Umbilical cord (tissue), 2 donors: ENCODE results near the gene UIMC1. TPM values are rescaled to one million over a fixed set of nuclear protein-coding genes. Genes with fewer than 3 reads are reported as not detected.
"Not testable (repeated sequence)": the region's sequence is repeated elsewhere in the genome, so short reads cannot be mapped to it uniquely, and the experiment has no call there.

Experiments used
- DNase-seq: peaks from one replicate; pipeline ENCODE4 v3.0.0-alpha.2; 2015; ENCODE audit warnings: low spot score
- total RNA-seq: library from RNA; depleted of rRNA; stranded (reverse); fragments of >200 nt; gene quantifications from one replicate; pipeline ENCODE4 v1.2.3, GENCODE V29; 2014; ENCODE audit warnings: low replicate concordance; ENCODE audit not compliant: insufficient read depth

The UIMC1 gene
- total RNA-seq, 1 donor from 2014 or later, result 38.5 TPM

DNA sequence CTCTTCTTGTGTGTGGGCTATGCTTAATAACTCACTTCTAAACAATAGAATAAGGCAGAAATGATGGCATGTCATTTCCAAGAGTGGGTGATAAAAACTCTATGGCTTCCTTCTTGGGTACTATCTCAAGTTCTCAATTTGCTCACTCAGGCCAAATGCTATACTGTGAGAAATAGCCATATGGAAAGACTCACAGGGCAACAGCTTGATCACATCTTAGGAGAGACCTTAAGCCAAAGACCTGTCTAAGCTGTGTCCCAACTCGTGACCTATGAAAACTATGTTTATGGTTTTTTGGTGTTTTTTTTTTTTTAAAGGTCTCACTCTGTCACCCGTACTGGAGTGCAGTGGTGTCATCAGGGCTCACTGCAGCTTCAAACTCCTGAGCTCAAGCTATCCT, 2.1 kb upstream of the UIMC1 start:
- DNase-seq, result no peak

DNA sequence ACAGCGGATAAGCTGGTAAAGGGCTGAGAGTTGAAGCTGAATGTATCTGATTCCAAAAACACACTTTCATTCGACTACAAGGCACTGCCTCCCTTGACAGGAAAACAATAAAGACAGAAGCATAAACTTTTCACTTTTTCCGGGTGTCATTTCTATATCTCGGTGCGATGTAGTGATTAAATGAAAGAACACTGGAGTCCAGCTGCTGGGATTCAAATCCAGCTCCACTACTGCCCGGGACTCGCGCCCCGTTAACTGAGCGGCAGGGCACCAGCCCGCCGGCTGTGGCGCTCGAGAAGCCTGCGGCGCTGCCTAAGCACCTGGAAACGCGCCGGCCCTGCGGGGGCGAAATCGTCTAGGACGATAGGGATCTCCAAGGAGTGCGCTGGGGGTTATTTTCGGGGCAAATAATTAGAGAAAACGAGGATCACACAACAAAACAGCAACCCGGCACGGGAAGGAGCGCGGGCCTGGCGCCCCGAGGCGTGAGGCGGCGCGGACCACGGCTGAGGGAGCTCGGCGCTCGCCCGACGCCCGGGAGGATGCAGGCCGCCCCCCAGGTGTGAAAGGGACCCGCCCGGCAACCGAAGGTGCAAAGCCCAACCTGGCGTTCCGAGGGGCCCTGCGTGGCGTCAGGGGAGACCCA, 837 bp downstream of the UIMC1 start:
- DNase-seq, result peak; percentile 69

DNA sequence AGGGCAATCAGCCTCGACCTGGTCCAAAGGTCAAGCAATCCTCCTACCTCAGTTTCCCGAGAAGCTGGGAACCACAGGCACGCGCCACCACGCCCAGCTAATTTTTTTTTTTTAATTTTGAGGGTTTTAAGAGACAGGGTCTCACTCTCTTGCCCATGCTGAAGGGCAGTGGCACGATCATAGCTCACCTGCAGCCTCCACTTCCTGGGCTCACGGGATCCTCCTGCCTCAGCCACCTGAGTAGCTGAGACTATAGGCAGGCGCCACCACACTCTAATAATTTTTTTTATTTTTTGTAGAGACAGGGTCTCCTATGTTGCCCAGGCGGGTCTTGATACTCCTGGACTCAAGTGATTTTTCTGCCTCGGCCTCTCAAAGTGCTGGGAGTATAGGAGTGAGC, 1.6 kb downstream of the UIMC1 start:
- DNase-seq, result no peak

DNA sequence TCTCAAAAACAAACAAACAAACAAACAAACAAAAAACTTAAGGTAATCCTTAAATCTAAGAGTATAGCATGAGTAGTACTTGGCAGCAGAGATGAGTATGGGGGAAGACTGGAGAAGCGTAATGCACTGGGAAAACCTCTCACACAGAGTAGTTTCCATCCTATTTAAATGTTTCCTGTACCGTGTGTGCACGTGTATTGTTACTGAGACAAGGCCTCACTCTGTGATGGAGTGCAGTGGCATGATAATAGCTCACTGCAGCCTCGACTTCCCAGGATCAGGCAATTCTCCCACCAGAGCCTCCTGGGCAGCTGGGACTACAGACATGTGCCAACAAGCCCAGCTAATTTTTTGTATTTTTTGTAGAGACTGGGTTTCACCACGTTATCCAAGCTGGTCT, 2.9 kb downstream of the UIMC1 start:
- DNase-seq, result no peak

DNA sequence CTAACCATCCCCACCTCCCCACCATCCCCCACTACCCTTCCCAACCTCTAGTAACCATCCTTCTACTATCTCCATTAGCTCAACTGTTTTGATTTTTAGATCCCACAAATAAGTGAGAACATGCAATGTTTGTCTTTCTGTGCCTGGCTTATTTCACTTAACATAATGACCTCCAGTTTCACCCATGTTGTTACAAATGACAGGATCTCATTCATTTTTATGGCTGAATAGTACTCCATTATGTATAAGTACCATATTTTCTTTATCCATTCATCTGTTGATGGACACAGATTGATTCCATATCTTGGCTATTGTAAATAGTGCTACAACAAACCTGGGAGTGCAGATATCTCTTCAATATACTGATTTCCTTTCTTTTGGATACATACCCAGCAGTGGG, 7.1 kb downstream of the UIMC1 start:
- not testable (repeated sequence) for DNase-seq

DNA sequence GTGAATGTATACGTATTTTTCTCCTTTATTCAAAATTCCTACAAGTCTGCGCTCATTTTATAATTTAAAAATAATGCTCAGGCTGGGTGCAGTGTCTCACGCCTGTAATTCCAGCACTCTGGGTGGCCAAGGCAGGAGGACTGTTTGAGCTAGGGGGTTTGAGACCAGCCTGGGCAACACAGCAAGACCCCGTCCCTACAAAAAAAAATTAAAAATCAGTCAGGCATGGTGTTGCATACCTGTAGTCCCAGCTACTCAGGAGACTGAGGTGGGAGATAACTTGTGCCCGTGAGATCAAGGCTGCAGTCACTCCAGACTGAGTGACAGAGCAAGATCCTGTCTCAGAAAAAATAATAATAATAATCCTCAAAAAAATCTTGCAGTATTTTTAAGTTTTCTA, 7.8 kb downstream of the UIMC1 start:
- DNase-seq, result no peak

DNA sequence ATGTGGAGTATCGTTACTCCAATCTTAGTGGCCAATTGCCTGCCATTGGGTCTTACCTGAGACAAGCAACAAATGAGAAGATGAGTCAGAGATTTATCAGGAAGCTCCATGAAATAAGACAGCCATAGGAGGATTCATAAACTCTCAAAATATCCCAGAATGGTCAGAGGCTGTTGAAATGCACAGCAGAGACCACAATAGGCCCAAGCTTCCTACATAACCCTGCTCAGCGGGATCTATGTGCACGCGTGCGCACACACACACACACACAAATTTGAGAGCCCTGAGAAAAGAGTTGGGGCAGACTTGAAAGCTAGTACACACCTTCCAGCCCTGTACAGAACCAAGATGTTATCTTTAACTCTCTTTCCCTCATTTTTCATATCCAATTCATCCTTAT, 9.8 kb downstream of the UIMC1 start:
- no peak for DNase-seq

DNA sequence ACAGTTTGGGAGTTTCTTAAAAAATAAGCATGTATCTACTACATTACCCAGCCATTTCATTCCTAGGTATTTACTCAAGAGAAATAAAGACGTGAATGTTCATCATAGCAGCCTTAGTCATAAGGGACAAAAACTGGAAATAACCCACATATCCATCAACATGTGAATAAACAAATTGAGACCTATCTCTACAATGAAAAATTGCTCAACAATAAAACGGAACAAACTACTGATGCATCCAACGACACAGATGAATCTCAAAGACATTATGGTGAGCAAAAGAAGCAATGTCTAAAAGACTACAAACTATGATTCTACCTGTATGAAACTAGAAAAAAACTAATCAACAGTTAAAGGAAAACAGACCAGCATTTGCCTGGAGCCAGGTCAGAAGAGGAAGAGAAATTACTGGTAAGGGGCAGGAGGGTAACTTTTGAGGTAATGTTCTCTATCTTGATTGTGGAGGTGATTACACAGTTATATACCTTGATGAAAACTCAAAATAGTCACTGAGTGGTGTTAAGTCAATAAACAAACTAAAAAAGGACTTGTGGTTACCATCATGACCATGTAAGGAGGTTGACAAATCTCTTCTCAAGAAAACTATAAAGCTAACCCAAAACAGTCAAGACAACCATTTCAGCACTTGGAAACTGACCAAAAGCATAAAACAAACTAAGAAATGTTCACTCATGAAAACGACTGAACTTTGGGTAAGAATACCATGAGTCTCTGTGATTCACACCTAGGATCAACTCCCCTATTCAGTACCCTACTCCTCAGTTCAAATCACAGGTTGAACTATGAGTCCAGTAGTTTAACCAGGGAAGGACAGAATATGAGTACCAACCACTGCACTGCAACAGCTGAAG, 10.4 kb downstream of the UIMC1 start:
- DNase-seq, result peak; percentile 35

DNA sequence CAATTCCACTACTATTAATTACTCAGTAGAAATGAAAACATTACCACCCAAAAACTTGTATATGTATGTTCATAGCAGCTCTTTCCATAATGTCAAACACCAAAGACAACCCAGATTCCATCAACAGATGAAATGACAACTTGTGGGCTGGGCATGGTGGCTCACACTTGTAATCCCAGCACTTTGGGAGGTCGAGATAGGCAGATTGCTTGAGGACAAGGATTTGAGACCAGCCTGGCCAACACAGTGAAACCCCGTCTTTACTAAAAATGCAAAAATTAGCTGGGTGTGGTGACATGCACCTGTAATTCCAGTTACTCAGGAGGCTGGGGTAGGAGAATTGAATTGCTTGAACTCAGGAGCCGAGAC, 11.5 kb downstream of the UIMC1 start:
- no peak for DNase-seq

DNA sequence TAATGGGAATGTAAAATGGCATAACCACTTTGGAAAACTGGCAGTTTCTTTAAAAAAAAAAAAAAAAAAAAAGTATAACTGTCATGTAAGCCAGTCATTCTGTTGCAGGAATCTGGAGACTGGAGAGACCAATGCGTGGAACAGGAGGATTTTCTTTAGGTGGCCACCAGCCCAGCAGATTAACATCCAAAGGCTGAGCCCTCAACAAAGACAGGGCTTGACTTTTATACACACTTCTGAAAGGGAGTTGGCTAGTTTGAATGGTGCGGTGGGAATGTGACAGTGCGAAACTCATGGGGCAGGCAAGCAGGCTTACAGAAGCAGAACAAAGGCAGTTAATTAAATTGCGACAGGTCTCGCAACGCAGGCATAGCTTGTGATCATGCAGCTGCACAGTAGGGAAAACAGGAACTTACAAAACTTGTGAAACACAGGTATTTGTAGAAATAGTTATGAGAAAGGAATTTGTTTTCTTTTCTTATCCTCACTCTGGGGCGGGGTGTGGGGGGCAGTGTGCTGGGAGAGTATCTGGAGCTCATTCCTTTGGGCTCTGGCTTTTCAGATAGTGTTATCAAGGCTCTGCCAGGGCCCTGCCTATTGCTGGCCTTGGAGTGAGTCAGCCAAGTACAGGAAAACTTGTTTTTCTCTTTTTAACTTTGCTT, 12.0 kb downstream of the UIMC1 start:
- peak; percentile 56 for DNase-seq

DNA sequence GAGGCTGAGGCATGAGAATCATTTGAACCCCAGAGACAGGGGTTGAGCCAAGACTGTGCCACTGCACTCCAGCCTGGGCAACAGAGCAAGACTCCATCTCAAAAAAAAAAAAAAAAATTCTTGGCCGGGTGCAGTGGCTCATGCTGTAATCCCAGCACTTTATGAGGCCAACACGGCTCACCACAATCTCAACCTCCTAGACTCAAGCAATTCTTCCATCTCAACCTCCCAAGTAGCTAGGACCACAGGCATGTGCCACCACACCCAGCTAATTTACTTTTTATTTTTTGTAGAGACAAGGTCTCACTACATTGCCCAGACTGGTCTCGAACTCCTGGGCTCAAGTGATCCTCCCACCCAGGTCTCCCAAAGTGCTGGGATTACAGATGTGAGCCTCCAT, 13.5 kb downstream of the UIMC1 start:
- not testable (repeated sequence) for DNase-seq

DNA sequence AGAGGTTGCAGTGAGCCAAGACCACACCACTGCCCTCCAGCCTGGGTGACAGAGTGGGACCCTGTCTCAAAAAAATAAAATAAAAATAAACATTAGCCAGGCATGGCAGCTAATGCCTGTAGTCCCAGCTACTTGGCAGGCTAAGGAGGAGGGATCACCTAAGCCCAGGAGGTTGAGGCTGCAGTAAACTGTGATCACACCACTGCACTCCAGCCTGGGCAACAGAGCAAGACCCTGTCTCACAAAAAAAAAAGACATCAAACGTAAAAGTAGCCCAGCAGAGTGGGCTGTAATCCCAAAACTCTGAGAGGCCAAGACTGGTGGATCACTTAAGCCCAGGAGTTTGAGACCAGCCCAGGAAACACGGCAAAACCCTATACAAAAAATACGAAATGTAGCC, 19.0 kb downstream of the UIMC1 start:
- DNase-seq, result no peak

DNA sequence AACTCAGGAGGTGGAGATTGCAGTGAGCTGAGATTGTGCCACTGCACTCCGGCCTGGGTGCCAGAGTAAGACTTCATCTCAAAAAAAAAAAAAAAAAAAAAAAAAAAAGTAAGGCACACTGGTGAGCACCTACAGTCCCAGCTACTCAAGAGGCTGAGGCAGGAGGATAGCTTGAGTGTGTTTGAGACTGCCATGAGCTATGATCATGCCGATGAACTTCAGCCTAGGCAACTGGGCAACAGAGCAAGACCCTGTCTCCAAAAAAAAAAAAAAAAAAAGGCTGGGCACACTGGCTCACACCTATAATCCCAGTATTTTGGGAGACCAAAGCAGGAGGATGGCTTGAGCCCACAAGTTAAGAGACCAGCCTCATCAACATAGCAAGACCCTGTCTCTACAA, 20.3 kb downstream of the UIMC1 start:
- no peak for DNase-seq

DNA sequence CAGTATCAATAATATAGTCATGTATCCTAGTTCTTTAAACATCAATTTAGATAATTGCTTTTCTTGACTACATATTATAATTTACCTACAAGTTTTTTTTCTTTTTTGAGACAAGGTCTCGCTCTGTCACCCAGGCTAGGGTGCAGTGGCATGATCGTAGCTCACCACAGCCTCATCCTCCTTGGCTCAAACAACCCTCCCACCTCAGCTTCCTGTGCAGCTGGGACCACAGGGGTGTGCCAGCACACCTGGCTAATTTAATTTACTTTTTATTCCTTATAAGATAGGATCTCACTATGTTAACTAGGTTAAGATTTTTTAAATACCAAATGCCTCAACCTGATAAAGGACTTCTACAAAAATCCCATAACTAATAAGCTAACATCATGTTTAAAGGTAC, 21.1 kb downstream of the UIMC1 start:
- no peak for DNase-seq

DNA sequence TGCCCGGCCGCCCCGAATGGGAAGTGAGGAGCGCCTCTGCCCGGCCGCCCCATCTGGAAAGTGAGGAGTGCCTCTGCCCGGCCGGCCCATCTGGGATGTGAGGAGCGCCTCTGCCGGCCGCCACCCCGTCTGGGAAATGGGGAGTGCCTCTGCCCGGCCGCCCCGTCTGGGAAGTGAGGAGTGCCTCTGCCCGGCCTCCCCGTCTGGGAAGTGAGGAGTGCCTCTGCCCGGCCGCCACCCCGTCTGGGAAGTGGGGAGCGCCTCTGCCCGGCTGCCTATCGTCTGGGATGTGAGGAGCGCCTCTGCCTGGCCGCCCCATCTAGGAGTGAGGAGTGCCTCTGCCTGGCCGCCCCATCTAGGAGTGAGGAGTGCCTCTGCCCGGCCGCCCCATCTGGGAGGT, 22.4 kb downstream of the UIMC1 start:
- not testable (repeated sequence) for DNase-seq

DNA sequence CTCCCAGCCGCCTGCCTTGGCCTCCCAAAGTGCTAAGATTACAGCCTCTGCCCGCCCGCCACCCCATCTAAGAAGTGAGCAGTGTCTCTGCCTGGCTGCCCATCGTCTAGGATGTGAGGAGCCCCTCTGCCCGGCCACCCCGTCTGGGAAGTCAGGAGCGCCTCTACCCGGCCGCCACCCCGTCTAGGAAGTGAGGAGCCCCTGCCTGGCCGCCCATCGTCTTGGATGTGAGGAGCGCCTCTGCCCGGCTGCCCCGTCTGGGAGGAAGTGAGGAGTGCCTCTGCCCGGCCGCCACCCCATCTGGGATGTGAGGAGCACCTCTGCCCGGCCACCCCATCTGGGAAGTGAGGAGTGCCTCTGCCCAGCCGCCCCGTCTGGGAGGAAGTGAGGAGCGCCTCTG, 23.0 kb downstream of the UIMC1 start:
- not testable (repeated sequence) for DNase-seq

DNA sequence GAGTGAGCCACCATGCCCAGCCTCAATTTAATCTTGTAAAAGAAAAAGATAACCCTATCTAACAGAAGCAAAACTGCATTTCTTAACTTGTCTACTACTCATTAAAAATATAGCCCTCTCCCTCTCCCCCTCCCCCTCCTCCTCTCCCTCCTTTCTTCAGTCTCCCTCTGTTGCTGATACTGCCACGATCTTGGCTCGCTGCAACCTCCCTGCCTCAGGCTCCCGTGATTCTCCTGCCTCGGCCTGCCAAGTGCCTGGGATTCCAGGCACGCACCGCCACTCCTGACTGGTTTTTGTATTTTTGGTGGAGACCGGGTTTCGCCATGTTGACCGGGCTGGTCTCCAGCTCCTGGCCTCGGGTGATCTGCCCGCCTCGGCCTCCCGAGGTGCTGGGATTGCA, 23.5 kb downstream of the UIMC1 start:
- not testable (repeated sequence) for DNase-seq

DNA sequence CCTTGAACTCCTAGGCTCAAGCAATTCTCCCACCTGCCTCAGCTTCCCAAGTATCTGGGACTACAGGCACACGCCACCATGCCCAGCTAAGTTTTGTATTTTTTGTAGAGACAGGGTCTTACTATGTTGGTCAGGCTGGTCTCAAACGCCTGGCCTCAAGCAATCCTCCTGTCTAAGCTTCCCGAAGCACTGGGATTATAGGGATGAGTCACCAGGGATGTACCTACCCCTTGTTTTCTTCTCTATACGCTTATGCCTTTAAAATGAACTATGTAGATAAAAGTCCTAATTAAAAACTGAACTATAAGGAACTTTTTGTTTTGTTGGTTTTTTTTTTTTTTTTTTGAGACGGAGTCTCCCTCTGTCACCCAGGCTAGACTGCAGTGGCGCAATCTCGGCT, 25.8 kb downstream of the UIMC1 start:
- DNase-seq, result no peak

DNA sequence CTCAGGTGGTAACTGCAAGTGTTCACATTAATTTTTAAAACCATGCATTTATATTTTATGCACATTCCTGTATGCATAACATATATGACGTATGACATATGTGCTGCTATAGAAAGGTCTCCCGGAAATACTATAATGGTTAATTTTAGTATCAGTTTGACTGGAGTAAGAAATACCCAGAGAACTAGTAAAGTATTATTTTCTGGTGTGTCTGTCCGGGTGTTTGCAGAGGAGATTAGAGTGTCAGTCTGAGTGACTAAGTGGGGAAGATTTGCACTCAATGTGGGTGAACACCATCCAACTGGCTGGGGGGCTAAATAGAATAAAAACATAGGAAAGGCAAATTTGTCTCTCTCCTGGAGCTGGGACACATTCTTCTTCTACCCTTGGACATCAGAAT, 26.9 kb downstream of the UIMC1 start:
- DNase-seq, result no peak

DNA sequence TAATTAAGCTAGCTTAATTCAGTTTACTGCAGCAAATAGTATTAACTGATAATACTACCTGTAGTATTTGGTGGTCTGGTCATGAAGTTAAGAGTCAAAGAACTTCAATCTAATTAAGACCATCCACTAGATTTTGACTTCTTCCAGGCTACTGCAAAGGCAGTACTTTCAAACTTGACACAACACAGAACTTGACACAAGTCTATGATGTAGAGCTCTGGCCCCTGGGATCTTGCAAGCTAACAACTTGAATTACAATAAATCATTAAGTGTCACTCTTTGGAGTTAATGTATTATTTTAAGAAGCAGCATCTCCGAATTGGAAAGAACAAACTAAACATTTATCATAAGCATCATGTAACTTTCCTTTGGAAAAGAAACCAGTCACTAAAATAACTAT, 40.9 kb downstream of the UIMC1 start:
- no peak for DNase-seq

DNA sequence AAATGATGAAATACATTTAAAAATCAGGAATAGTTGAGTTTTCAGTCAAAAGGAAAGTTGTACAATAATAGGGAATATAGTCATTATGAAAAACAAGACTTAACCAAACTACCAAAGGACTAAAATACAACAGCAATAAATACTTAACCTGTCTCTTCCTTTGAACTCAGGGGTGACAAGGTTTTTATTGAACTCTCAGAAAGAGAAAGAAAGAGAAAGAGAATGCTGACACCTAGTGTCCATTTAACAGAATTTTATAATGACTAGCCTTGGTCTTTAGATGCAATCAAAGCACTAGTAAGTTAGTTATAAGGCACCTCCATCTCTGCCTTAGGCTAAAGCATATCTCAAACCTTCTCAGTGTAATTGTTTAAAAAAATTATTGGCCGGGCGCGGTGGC, 47.5 kb downstream of the UIMC1 start:
- peak; percentile 20 for DNase-seq

DNA sequence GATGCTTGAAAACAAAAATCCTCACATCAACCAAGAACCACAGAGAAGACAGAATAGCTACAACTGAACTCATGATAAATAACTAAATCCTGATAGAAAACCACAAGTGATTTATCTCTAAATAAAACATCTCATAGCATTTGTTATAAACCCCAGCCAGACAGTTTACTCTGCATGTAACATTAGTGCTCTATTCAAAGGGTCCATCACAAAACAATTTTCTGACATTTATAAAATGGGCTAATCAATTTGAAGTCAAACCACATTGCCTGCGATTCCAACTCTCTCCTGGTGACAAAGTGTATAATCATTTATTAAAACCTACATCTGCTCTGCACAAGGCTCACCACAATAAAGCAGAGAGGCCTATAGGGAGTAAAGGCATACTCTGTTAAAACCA, 49.8 kb downstream of the UIMC1 start:
- no peak for DNase-seq

DNA sequence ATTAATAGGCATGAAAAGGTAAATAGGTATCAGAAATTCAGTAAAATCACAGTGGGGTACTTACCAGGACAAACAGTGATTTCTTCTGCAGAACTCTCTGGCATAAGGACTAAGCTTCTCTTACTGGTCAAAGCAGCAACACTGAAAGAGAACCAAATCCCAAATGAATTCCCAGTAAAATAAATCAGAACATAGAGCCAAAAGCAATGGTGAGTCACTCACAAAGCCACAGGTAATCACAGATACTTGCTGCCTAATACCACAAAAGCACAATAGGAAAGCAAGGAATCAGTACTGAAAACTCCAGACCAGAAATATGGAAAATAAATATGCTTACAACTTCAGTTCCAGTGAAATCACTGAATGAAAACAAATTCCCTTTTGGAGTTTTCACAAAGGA, 50.7 kb downstream of the UIMC1 start:
- no peak for DNase-seq
